ENCODE measurements around the gene DBP.
A peak's percentile ranks its signal among the peaks of the same experiment; 100 is the strongest.
"Not testable (repeated sequence)": the region's sequence is repeated elsewhere in the genome, so short reads cannot be mapped to it uniquely, and the experiment has no call there.

The DBP gene

GRCh38 chr19:48636859-48637448, at the start of gene DBP:
Gene DBP (minus strand): TSS chr19:48637379. CDS start chr19:48636994, 385 bp downstream.
- no peak for DNase-seq (ENCODE audit: low spot score)

GRCh38 chr19:48686637-48687036, 49.5 kb upstream of the DBP start:
- not testable (repeated sequence) for DNase-seq (ENCODE audit: low spot score)

- DNase-seq (ENCODE audit: low spot score), result peak; percentile 39
These were observed 48.9 kb upstream of the DBP start for GRCh38 chr19:48686088-48686487.

- DNase-seq (ENCODE audit: low spot score), result no peak
These were observed 48.4 kb upstream of the DBP start for GRCh38 chr19:48685583-48685982.

- DNase-seq (ENCODE audit: low spot score), result peak; percentile 84
These were observed 46.2 kb upstream of the DBP start for GRCh38 chr19:48683349-48683748.

- DNase-seq (ENCODE audit: low spot score), result no peak
These were observed 43.9 kb upstream of the DBP start for GRCh38 chr19:48681127-48681470.

- no peak for DNase-seq (ENCODE audit: low spot score)
These were observed 43.4 kb upstream of the DBP start for GRCh38 chr19:48680436-48681126.

GRCh38 chr19:48680006-48680405, 42.8 kb upstream of the DBP start:
- DNase-seq (ENCODE audit: low spot score), result not testable (repeated sequence)

- no peak for DNase-seq (ENCODE audit: low spot score)
These were observed 41.0 kb upstream of the DBP start for GRCh38 chr19:48678201-48678600.

GRCh38 chr19:48676887-48677286, 39.7 kb upstream of the DBP start:
- DNase-seq (ENCODE audit: low spot score), result no peak

GRCh38 chr19:48676487-48676886, 39.3 kb upstream of the DBP start:
- no peak for DNase-seq (ENCODE audit: low spot score)

GRCh38 chr19:48674921-48675824, 38.0 kb upstream of the DBP start:
- peak; percentile 89 for DNase-seq (ENCODE audit: low spot score)

- DNase-seq (ENCODE audit: low spot score), result no peak
These were observed 37.1 kb upstream of the DBP start for GRCh38 chr19:48674216-48674809.

- no peak for DNase-seq (ENCODE audit: low spot score)
These were observed 36.4 kb upstream of the DBP start for GRCh38 chr19:48673436-48674100.

GRCh38 chr19:48672994-48673393, 35.8 kb upstream of the DBP start, which contains the start of gene NTN5:
Gene NTN5 (minus strand): TSS chr19:48673017. CDS start chr19:48670986, 2,031 bp downstream.
- no peak for DNase-seq (ENCODE audit: low spot score)

GRCh38 chr19:48671446-48671995, 34.3 kb upstream of the DBP start:
- DNase-seq (ENCODE audit: low spot score), result no peak

GRCh38 chr19:48670699-48671445, 33.7 kb upstream of the DBP start:
- DNase-seq (ENCODE audit: low spot score), result no peak

- no peak for DNase-seq (ENCODE audit: low spot score)
These were observed 32.9 kb upstream of the DBP start for GRCh38 chr19:48669903-48670668.

- no peak for DNase-seq (ENCODE audit: low spot score)
These were observed 31.6 kb upstream of the DBP start for GRCh38 chr19:48668761-48669160.

GRCh38 chr19:48668332-48668731, 31.2 kb upstream of the DBP start:
- no peak for DNase-seq (ENCODE audit: low spot score)

All from pons (tissue), 1 donor.